GM20000 (cell line): ENCODE results near the gene LETMD1.

Experiments used
- DNase-seq: peaks from one replicate; pipeline ENCODE4 v3.0.0; 2012; ENCODE audit warnings: low spot score
- CTCF ChIP-seq: IDR thresholded peaks from 2 replicates; pipeline ENCODE4 v1.5.1; 2012; ENCODE audit warnings: mild to moderate bottlenecking, control low read depth; ENCODE audit errors: extremely low read depth, missing control alignments

Gene LETMD1

DNA sequence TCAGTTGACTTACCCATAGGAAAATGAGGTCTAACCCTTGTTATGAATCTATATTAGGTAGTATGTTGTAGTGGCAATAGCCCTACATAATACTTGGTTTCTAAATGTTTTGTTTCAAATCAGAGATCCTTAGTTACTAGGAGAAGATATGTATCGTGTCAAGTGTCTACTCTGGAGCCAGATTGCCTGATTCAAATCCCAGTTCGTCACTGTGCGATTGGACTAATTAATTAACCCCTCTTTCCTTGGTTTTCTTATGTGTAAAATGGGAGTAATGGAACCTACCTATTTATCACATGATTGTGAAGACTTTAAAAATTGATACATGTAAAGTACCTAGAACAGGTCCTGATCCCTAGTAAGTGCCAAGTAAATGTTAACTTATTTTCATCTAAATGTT is 1.4 kb downstream of the LETMD1 start:
- no peak for DNase-seq
- no peak for TF ChIP-seq CTCF

DNA sequence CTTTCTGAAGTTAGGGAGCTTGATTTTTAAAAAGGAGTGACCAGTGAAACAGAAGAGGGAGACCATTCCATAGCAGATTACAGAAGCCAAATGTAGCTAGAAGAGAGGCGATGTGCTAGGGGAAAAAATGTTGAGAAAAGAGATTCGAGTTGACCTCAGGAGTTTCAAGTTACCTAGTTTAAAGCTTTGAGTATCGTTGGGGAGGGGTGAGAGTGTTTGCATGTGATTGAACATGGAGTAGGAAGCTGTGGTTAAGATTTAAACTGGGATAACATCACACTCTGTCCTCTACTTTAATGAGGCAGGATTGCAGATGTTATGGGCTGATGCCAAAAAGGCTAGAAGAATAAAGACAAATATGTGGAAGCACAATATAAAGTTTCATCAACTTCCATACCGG is 3.7 kb downstream of the LETMD1 start:
- DNase-seq = no peak
- TF ChIP-seq CTCF = no peak

DNA sequence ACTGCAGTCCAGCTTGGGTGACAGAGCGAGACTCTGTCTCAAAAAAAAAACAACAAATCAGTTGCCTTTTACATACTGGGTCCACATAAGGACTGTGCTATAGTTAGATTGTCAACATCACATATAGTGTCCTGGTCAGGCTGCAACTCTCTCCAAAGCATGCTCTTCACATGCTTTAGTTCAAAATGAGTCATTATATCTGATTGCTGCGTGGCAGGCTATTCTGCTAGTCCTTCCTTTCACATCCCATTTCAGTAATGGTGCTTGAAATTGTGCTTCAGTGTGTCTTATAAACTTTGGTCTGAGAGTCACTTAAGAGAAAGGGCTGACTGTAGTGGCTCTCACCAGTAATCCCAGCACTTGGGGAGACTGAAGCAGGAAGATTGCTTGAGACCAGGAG is 6.9 kb downstream of the LETMD1 start:
- DNase-seq = no peak
- no peak for TF ChIP-seq CTCF

GRCh38 chr12:51056242-51056641 is 8.1 kb downstream of the LETMD1 start:
- DNase-seq = no peak
- TF ChIP-seq CTCF = no peak

DNA sequence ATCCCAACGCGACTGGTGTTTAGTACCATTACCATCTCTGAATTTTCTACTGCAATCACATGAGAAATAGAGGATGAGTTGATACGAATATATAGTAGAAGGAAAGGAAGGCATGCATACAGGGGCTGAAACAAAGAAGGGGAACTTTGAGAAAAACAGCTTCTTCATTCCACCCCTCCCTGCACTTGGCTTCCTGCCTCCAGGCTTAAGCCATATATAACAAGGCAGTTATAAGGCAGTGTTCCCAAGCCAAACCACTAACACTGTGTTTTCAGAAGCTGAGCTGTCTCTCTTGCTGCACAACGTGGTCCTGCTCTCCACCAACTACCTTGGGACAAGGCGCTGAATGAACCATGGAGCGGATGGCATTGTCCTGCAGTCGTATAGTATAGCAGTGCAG is 11.0 kb downstream of the LETMD1 start:
- no peak for TF ChIP-seq CTCF
- DNase-seq = no peak

GRCh38 chr12:51062631-51063397 is 14.7 kb downstream of the LETMD1 start:
- no peak for TF ChIP-seq CTCF
- no peak for DNase-seq

DNA sequence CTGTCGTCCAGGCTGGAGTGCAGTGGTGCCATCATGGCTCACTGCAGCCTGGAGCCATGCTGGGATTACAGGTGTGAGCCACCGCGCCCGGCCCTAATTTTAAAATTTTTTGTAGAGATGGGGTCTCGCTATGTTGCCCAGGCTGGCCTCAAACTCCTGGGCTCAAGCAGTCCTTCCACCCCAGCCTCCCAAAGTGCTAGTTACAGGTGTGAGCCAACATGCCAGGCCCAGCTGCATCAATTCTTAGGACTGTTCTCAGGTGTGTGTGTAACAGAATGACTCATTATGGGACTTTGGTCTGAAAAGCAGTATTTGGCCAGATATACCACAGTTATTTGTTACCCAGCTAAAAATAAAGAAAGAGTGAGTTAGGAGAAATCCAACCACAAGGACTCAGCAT is 17.4 kb downstream of the LETMD1 start:
- no peak for TF ChIP-seq CTCF
- DNase-seq = no peak
